Right lobe of liver (tissue), 6 donors: ENCODE results near the gene AAR2. TPM values are rescaled to one million over a fixed set of nuclear protein-coding genes. Genes with fewer than 3 reads are reported as not detected.

Experiments used
- ATAC-seq, 4 donors: fragments of 200-7000 bp; cut with Tn5 transposase; one replicate each; pipeline ENCODE4 v1.9.1; 2020; ENCODE audit warnings: mild to moderate bottlenecking in 4 of 4, moderate library complexity in 4 of 4
- DNase-seq, 3 donors: peaks; one replicate each; pipeline ENCODE4 v3.0.0-alpha.2; 2020
- H3K27ac ChIP-seq, 3 donors: fragments of 200-600 bp; one replicate each; pipeline ENCODE4 v1.8.0; 2022
- H3K27me3 ChIP-seq, 2 donors: fragments of 200-600 bp; one replicate each; pipeline ENCODE4 v1.8.0; 2022
- H3K36me3 ChIP-seq, 4 donors: fragments of 200-600 bp; sonication (generic) in 1 of 4; one replicate each; pipeline versions ENCODE4 v1.5.1 to v1.8.0; 2017 to 2022; ENCODE audit warnings: control low read depth in 1 of 4
- H3K4me1 ChIP-seq, 4 donors: fragments of 200-600 bp; sonication (generic) in 1 of 4; one replicate each; pipeline versions ENCODE4 v1.5.1 to v1.8.0; 2017 to 2022; ENCODE audit warnings: control low read depth in 1 of 4
- H3K4me3 ChIP-seq, 3 donors: fragments of 200-600 bp; one replicate each; pipeline ENCODE4 v1.8.0; 2022
- H3K9me3 ChIP-seq, 4 donors: fragments of 200-600 bp; sonication (generic) in 1 of 4; one replicate each; pipeline versions ENCODE4 v1.5.1 to v1.8.0; 2017 to 2022; ENCODE audit warnings: control low read depth in 1 of 4
- CTCF ChIP-seq, 4 donors: fragments of 200-600 bp in 3 of 4; fragments of 450-650 bp in 1 of 4; IDR thresholded peaks; one replicate each; pipeline versions ENCODE4 v1.5.1 to v1.8.0; 2016 to 2022; ENCODE audit warnings: antibody characterized with exemption in 4 of 4, mild to moderate bottlenecking in 2 of 4
- POLR2A ChIP-seq: fragments of 450-650 bp; IDR thresholded peaks from one replicate; pipeline ENCODE4 v1.6.1; 2017; ENCODE audit warnings: antibody characterized with exemption, mild to moderate bottlenecking
- WGBS: methylation state at CpG from one replicate; pipeline ENCODE4 v1.1.6; 2018; ENCODE audit warnings: low coverage, low lambda C conversion rate; ENCODE audit not compliant: insufficient coverage; ENCODE audit errors: missing lambda C conversion rate; 5-methylcytosine and 5-hydroxymethylcytosine counted together
- intact Hi-C, 2 donors: fragments of 100-400 bp; cut with DNase I; formaldehyde crosslinking; loops; one replicate each; pipeline versions ENCODE4 v1.11.2 to v1.14.1; 2022
- total RNA-seq, 6 experiments: library from RNA; depleted of rRNA in 2 of 6; stranded (reverse); fragments of >200 nt in 2 of 6; fragmentation: NEBNext Ultra II Directional in 3 of 6; extraction: Animal tissue kit (Norgen Biotek cat#: 25700) in 3 of 6; gene quantifications; one replicate each; pipeline versions ENCODE4 v1.1.0 to v1.2.4, GENCODE V29; 2016 to 2023
- donor health status: DM: no; HTN: yes; CAD: no.
- donor health status: DM: no; HTN: no; CAD: no.
- donor health status: DM: no; HTN: no; CAD: no.
- donor health status: DM: no; HTN: yes; CAD: no.
- donor health status: DM: no; HTN: yes; CAD: no.

The AAR2 gene
- total RNA-seq, 6 experiments from 2014 or later = 11.8 to 16.7 (median 13.5) TPM

GRCh38 chr20:36248836-36249235 lies 12.6 kb downstream of the AAR2 start:
- no peak for TF ChIP-seq CTCF (IDR thresholded peaks at IDR 0.05)
- intact Hi-C loops = no loop called here
- 94% methylated on average over 3 of the region's 4 CpGs for WGBS

GRCh38 chr20:36249450-36249849 lies 13.2 kb downstream of the AAR2 start:
- Histone ChIP-seq H3K27me3 (no peaks in the 10 kb centered on the region), H3K9me3 (no peaks in the 10 kb centered on the region), H3K4me3 (no peak overlapping the region), H3K4me1 (no peaks in the 10 kb centered on the region), H3K27ac (no peak overlapping the region), H3K36me3 (peaks cover 0 to 73% (median 19%) of the 10 kb centered on the region in 4 donors)
- intact Hi-C loops = no loop called here
- no peak for DNase-seq
- WGBS = 68% methylated on average over 3 of the region's 3 CpGs
- TF ChIP-seq CTCF (IDR thresholded peaks at IDR 0.05) (no peak), POLR2A (no peak)
- no peak for ATAC-seq

More at GRCh38 chr20:36248836-36249235, 12.6 kb downstream of the AAR2 start:
- Histone ChIP-seq H3K27me3 (no peaks in the 10 kb centered on the region), H3K4me1 (no peaks in the 10 kb centered on the region), H3K4me3 (no peak overlapping the region), H3K36me3 (peaks cover 0 to 75% (median 21%) of the 10 kb centered on the region in 4 donors), H3K9me3 (no peaks in the 10 kb centered on the region), H3K27ac (no peak overlapping the region)
- ATAC-seq (no peak), DNase-seq (no peak)

GRCh38 chr20:36251426-36251825 lies 15.1 kb downstream of the AAR2 start:
- peaks cover 0 to 66% (median 16%) of the 10 kb centered on the region in 4 donors for H3K36me3 ChIP-seq

GRCh38 chr20:36252511-36252910 lies 16.2 kb downstream of the AAR2 start:
- H3K4me1 ChIP-seq = no peaks in the 10 kb centered on the region
- no peak for ATAC-seq
- H3K9me3 ChIP-seq = no peaks in the 10 kb centered on the region
- no peaks in the 10 kb centered on the region for H3K27me3 ChIP-seq
- WGBS = no CpG with 5 or more reads among the region's 3 CpGs
- H3K4me3 ChIP-seq = no peak overlapping the region
- no peak for TF ChIP-seq CTCF (IDR thresholded peaks at IDR 0.05)
- no peak for TF ChIP-seq POLR2A
- no peak overlapping the region for H3K27ac ChIP-seq
- intact Hi-C loops = no loop called here
- no peak for DNase-seq
- H3K36me3 ChIP-seq = peaks cover 0 to 58% (median 13%) of the 10 kb centered on the region in 4 donors

More at GRCh38 chr20:36251426-36251825, 15.1 kb downstream of the AAR2 start:
- H3K27ac ChIP-seq = no peak overlapping the region
- ATAC-seq (no peak), DNase-seq (no peak)
- no peak overlapping the region for H3K4me3 ChIP-seq
- no peaks in the 10 kb centered on the region for H3K9me3 ChIP-seq
- 87% methylated on average over 3 of the region's 5 CpGs for WGBS
- no peak for TF ChIP-seq CTCF (IDR thresholded peaks at IDR 0.05)
- TF ChIP-seq POLR2A = no peak
- no peaks in the 10 kb centered on the region for H3K27me3 ChIP-seq
- no peaks in the 10 kb centered on the region for H3K4me1 ChIP-seq
- intact Hi-C loops = no loop called here

GRCh38 chr20:36253036-36253435 lies 16.8 kb downstream of the AAR2 start:
- H3K36me3 ChIP-seq = peaks cover 0 to 53% (median 8%) of the 10 kb centered on the region in 4 donors
- H3K27me3 ChIP-seq = no peaks in the 10 kb centered on the region
- no peak for TF ChIP-seq POLR2A
- TF ChIP-seq CTCF (IDR thresholded peaks at IDR 0.05) = no peak
- WGBS = 94% methylated on average over 6 of the region's 9 CpGs
- H3K27ac ChIP-seq = no peak overlapping the region
- intact Hi-C loops = no loop called here
- DNase-seq (no peak), ATAC-seq (no peak)
- no peak overlapping the region for H3K4me3 ChIP-seq
- H3K9me3 ChIP-seq = no peaks in the 10 kb centered on the region
- no peaks in the 10 kb centered on the region for H3K4me1 ChIP-seq
